NCI-H526 treated with DMSO at 0.1 percent for 48 hours (cell line): ENCODE results near the gene SMCHD1.
"Not testable (repeated sequence)": the region's sequence is repeated elsewhere in the genome, so short reads cannot be mapped to it uniquely, and the experiment has no call there.

Experiments
- DNase-seq: peaks from one replicate; lab custom pipeline; 2025; lab: John Stamatoyannopoulos, UW

SMCHD1 gene

DNA sequence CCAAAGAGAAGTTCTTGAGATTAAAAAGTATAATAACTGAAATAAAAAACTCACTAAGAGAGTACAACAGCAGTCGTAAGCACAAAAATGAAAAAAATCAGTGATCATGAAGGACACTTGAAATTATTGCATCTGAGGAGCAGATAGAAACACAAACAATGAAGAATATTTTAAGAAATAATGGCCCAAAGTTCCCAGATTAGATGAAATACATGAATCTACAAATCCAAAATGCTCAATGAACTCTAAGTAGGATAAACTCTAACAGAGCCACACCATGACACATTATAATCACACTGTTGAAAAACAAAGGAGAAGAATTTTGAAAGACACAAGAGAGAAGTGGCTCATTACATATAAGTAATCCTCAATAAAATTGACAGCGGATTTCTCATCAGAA lies 159.4 kb downstream of the SMCHD1 start:
- no peak for DNase-seq

GRCh38 chr18:2818281-2818680 lies 162.8 kb downstream of the SMCHD1 start:
- DNase-seq: no peak

DNA sequence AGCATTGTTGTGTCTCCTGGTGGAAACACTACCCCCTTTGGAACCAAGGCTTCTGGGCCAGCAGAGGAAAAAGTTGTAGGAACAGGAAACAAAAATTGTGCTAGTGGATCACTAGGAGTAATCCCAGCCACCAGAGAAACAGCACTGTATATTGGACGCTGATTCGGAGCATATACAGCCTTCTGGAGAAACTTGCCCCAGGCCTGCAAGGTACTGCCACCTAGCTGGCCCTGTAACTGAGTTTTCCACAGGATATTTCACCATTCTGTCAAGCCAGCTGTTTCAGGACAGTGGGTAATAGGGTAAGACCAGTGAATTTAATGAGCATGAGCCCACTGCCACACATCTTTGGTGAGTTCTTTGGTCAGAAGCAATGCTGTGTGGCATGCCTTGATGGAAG lies 166.2 kb downstream of the SMCHD1 start:
- DNase-seq: no peak

DNA sequence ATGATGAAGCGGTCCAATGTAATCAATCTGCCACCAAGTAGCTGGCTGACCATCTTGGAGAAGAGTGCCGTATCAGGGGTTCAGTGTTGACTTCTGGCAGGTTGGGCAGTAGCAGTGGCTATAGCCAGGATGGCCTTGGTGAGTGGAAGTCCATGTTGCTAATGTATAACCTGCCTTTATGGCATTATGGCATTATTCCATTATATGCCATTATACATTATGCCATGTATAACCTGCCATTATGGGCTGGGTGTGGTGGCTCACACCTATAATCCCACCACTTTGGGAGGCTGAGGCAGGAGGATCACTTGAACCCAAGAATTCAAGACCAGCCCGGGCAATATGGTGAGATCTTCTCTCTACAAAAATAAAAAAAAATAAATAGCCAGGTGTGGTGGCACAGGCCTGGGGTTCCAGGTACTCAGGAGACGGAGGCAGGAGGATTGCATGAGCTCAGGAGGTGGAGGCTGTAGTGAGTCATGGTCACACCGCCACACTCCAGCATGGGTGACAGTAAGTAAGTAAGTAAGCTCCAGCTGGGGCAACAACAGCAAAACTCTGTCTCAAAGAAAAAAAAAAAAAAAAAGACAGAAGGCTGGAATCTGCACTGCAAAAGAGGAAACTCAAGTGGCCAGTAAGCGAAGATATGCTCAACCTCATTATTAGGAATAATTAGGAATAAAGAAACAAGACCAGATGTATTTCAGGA lies 166.8 kb downstream of the SMCHD1 start:
- no peak for DNase-seq

GRCh38 chr18:2823202-2823601 lies 167.7 kb downstream of the SMCHD1 start:
- DNase-seq: no peak

GRCh38 chr18:2823966-2824365 lies 168.4 kb downstream of the SMCHD1 start:
- DNase-seq: no peak

DNA sequence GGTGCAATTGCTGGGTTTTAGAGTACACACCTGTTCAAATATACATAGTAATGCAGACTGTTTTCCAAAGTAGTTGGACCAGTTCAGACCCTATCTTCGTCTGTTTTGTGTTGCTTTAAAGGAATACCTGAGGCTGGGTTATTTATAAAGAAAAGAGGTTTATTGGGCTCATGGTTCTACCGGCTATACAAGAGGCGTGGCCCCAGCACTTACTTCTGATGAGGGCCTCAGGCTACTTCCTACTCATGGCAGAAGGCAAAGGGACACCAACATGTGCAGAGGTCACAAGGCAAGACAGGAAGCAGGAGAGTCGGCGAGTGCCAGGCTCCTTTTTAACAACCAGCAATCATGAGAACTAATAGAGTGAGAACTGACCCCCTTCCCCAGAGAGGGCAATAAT lies 169.3 kb downstream of the SMCHD1 start:
- no peak for DNase-seq

DNA sequence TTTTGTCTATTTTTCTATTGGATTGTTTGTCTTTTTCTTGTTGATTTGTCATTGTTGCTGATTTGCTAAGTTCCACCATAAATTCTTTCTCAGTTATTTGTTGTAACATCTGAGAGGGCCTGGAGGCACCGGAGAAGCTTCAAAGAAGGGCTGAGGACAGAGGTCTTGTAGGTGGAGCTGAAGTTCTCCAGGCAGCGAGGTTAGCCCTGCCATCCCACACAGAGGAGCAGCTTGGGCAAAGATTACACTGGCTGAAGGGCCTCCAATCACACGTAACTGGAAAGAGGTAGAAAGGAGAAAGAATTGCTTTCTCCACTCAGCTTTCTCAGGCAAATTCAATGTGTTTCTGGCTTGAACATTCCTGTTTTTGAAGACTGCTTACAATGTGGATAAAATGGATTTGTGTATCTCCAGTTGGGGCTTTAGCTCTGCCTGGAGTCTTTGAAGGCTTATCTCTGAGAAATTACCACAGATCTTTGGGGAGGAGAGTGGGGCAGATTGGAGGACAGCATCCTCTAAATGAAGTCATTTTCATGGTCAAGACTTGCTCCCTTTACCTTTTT lies 170.2 kb downstream of the SMCHD1 start:
- no peak for DNase-seq

- no peak for DNase-seq
These were observed 171.1 kb downstream of the SMCHD1 start for GRCh38 chr18:2826581-2826980.

DNA sequence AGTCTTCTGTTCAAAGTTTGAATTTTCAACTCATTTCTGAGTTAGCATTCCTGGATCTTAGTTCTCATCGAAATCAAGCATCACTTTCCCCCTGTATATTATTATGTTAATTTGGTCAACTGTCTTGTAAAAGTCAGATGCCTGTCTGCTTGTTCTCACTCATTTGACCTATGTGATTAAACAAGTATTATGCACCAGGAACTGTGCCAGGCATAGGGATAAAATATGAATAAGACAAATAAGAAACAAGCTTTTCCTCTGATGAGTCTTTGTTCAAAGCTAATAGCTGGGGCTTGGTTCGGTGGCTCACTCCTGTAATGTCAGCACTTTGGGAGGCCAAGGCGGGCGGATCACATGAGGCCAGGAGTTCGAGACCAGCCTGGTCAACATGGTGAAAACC lies 171.5 kb downstream of the SMCHD1 start:
- no peak for DNase-seq

- not testable (repeated sequence) for DNase-seq
These were observed 180.6 kb downstream of the SMCHD1 start for GRCh38 chr18:2836118-2836517.

DNA sequence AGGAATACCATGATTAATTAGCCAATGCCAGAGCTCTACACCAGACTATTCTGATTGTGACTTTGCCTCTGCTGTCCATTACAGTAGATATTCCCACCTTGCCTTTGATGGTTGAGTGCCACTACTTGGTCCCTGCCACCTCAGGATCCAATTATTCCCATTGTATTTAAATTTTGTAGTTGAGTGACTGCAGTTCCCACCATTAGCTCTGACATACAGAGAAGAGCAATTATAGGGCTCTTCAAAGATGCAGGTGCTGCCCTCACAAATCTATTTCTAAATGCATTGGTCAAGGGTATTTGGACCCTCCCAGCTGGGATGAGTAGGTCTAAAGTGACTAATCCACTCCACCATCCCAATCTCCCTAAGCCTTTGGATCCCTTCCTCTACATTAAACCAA lies 181.8 kb downstream of the SMCHD1 start:
- DNase-seq: not testable (repeated sequence)

GRCh38 chr18:2839202-2839601 lies 183.7 kb downstream of the SMCHD1 start:
- DNase-seq: no peak

DNA sequence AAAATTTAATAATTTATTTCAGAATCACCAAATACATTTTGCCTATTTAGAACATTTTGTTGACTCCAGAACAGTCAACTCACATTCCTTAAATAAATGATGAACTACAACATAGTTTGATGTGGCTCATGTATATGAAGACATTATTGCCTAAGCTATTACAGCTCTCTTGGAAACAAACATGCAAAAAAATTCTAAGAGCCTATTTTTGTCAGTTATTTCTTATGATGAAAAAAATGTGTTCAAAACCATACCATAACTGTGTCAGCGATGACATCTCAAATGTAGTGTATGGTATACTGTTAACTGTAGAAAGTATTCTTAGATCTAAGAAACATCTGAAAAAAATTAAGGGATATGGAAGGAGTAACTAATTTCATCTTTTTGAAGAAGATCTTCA lies 185.0 kb downstream of the SMCHD1 start:
- DNase-seq: no peak

DNA sequence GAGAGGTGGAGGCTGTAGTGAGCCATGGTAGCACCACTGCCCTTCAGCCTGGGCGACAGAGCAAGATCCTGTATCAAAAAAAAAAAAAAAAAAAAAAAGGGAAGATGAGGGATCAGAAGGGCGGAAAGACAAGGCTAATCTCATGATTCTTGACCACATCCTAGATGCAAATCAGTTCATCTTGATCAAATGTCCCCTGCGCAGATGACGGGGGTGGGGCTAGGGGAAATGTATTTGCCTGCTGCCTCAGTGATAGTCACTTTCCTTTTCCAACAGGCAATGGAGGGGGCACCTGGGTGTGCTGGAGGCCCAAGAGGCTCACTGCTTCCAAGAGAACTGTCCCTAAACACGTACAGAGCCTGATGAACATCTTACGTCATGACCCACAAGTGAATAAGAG lies 187.6 kb downstream of the SMCHD1 start:
- DNase-seq: no peak

DNA sequence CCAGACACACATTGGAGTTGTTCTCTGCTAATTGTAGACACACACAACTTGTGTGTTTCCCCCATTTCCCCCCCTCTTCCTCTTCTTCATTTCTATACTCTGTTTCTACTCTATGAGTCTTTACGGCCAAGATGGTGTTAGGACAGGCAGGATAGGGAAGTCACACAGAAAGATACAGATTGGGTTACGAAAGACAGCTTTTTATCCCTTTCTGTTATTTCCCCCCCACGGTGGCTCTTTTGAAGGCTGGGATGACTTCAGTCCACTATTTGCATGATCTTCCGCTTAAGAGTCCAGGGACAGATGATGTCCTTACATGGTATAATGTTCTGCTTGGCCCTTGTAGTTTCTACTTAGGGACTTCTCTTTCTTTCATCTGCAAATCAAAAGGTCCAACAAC lies 189.6 kb downstream of the SMCHD1 start:
- DNase-seq: no peak

DNA sequence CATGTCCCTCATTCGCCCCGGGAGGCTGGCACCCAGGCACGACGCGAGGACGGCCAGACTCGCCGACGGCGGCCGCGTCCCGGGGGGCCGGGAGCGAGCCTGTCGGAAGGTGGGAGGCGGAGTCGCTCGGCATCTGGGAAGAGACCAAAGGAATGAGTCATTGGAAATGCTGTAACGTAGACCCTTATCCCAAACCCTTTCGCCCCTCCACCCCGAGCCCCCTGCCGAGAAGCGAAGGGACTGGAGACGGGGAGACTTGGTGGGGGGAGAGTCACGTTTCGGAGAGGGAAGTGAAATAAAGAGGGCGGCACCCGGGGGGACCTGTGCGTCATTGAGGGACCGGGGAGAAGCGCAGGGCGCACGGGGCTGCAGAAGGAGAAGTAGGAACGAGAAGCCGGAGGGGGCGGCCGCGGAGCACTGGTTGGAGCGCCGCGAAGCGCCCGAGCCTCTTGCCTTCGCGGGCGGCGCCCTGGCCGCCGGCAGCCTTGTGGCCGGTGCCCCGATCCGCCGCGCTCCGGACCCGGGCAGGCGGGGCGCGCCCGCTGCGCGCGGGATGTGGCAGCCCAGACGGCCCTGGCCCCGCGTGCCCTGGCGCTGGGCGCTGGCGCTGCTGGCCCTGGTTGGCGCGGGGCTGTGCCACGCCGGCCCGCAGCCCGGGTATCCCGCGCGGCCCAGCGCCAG lies 191.2 kb downstream of the SMCHD1 start, which contains the start of gene EMILIN2:
Gene EMILIN2 (plus strand): TSS at position 371 of the 681 bp plus-strand sequence. CDS start 183 bp downstream, at position 554.
- DNase-seq: no peak

GRCh38 chr18:2847317-2848246 lies 192.1 kb downstream of the SMCHD1 start:
- DNase-seq: no peak

- DNase-seq: no peak
These were observed 193.0 kb downstream of the SMCHD1 start for GRCh38 chr18:2848247-2849246.

DNA sequence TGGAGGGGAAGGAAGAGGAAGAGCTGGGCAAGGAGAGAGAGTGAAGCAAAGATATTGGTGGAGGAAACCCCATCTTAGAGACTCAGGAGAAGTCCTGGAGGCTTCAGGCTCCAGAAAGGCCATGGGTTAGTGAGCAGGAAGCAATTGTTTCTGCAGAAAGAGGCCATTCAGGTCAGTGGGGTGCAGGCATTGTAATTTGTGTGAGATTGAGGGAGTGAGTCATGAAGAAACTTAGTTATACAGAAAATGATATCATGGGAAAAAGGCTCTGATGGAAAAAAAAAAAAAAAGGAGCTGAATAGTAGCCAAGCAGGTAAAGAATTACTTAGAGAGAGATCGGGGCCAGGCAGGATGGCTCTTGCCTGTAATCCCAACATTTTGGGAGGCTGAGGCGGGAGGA lies 195.3 kb downstream of the SMCHD1 start:
- no peak for DNase-seq

DNA sequence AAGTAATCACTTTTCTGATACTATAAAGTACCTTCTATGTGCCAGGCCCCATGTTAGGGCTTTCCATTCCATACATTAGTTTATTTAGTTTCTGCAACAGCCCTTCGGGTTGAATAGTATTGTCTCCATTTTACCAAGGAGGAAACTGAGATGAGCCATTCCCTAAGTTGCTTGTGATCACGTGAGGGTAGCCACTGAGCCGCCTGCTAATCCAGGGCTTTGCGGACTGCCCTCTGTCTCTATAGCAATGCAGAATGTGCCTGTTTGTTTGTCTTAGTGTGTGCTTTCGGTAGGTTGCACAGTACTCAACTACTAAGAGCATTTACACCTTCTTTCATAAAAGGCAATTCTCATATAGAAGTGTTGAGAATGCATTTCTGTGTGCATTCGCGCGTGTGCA lies 196.2 kb downstream of the SMCHD1 start:
- DNase-seq: no peak
